ENCODE measurements around the gene SLC6A11.

Gene SLC6A11

GRCh38 chr3:10778492-10779292 is 37.3 kb upstream of the SLC6A11 start:
- DNase-seq (ENCODE audit: low read depth): no peak
- TF ChIP-seq CTCF (IDR thresholded peaks at IDR 0.05; ENCODE audit: control insufficient read depth, insufficient read depth, low read depth, low read length, missing control alignments): no peak
- no peak overlapping the region for H3K4me3 ChIP-seq (ENCODE audit: control insufficient read depth, low read depth, low read length)

GRCh38 chr3:10779293-10779805 is 36.7 kb upstream of the SLC6A11 start:
- DNase-seq (ENCODE audit: low read depth): no peak
- no peak for TF ChIP-seq CTCF (IDR thresholded peaks at IDR 0.05; ENCODE audit: control insufficient read depth, insufficient read depth, low read depth, low read length, missing control alignments)

GRCh38 chr3:10780243-10780642 is 35.8 kb upstream of the SLC6A11 start:
- no peak for TF ChIP-seq CTCF (IDR thresholded peaks at IDR 0.05; ENCODE audit: control insufficient read depth, insufficient read depth, low read depth, low read length, missing control alignments)
- no peak overlapping the region for H3K4me3 ChIP-seq (ENCODE audit: control insufficient read depth, low read depth, low read length)
- DNase-seq (ENCODE audit: low read depth): no peak

More at GRCh38 chr3:10779293-10779805, 36.7 kb upstream of the SLC6A11 start:
- H3K4me3 ChIP-seq (ENCODE audit: control insufficient read depth, low read depth, low read length): no peak overlapping the region

- no peak for TF ChIP-seq CTCF (IDR thresholded peaks at IDR 0.05; ENCODE audit: control insufficient read depth, insufficient read depth, low read depth, low read length, missing control alignments)
- no peak for DNase-seq (ENCODE audit: low read depth)
- no peak overlapping the region for H3K4me3 ChIP-seq (ENCODE audit: control insufficient read depth, low read depth, low read length)
Observed at GRCh38 chr3:10780922-10781321, 35.1 kb upstream of the SLC6A11 start.

GRCh38 chr3:10781981-10782380 is 34.0 kb upstream of the SLC6A11 start:
- TF ChIP-seq CTCF (IDR thresholded peaks at IDR 0.05; ENCODE audit: control insufficient read depth, insufficient read depth, low read depth, low read length, missing control alignments): no peak
- H3K4me3 ChIP-seq (ENCODE audit: control insufficient read depth, low read depth, low read length): no peak overlapping the region
- DNase-seq (ENCODE audit: low read depth): no peak

GRCh38 chr3:10783360-10784351 is 32.4 kb upstream of the SLC6A11 start:
- DNase-seq (ENCODE audit: low read depth): no peak
- TF ChIP-seq CTCF (IDR thresholded peaks at IDR 0.05; ENCODE audit: control insufficient read depth, insufficient read depth, low read depth, low read length, missing control alignments): peak; percentile 67
- H3K4me3 ChIP-seq (ENCODE audit: control insufficient read depth, low read depth, low read length): no peak overlapping the region

All from AG09309 (cell line).